Activated T-cell treated with anti-CD3 and anti-CD28 coated beads, Interleukin-2, amount 50 U/mL, for 72 hours (primary cell): ENCODE results near the gene MYLK. TPM values are rescaled to one million over a fixed set of nuclear protein-coding genes. Genes with fewer than 3 reads are reported as not detected.

Experiments used
- ATAC-seq, 2 donors: fragments of 150-1000 bp; cut with Tn5 transposase; replicated peaks in 1 of 2; 2 replicates each; pipeline ENCODE4 v1.10.0; 2021; ENCODE audit warnings: moderate library complexity in 2 of 2, mild to moderate bottlenecking in 1 of 2
- DNase-seq, 2 donors: peaks; one replicate each; pipeline ENCODE4 v3.0.0; 2021 to 2022; ENCODE audit warnings: mixed read lengths in 1 of 2
- H3K27ac Mint-ChIP-seq: one replicate; pipeline ENCODE4 v1.8.0; 2022; ENCODE audit warnings: mild to moderate bottlenecking, moderate library complexity, mixed read lengths
- H3K27me3 Mint-ChIP-seq: one replicate; pipeline ENCODE4 v1.8.0; 2022; ENCODE audit warnings: low read depth, mixed read lengths
- H3K36me3 Mint-ChIP-seq, 2 donors: one replicate each; pipeline ENCODE4 v1.8.0; 2022; ENCODE audit warnings: mixed read lengths in 2 of 2, mild to moderate bottlenecking in 1 of 2; ENCODE audit not compliant: insufficient read depth in 2 of 2
- H3K4me1 Mint-ChIP-seq: one replicate; pipeline ENCODE4 v1.8.0; 2022; ENCODE audit warnings: low read depth, mixed read lengths
- H3K4me3 Mint-ChIP-seq, 2 donors: one replicate each; pipeline ENCODE4 v1.8.0; 2022; ENCODE audit warnings: mild to moderate bottlenecking in 2 of 2, mixed read lengths in 2 of 2, moderate library complexity in 2 of 2
- H3K9me3 Mint-ChIP-seq, 2 donors: one replicate each; pipeline ENCODE4 v1.8.0; 2022; ENCODE audit warnings: mixed read lengths in 2 of 2
- total RNA-seq, 2 donors: library from RNA; stranded (reverse); gene quantifications; one replicate each; pipeline ENCODE4 v1.2.3, GENCODE V29; 2022

MYLK gene
- total RNA-seq, 2 donors from 2014 or later: not detected

DNA sequence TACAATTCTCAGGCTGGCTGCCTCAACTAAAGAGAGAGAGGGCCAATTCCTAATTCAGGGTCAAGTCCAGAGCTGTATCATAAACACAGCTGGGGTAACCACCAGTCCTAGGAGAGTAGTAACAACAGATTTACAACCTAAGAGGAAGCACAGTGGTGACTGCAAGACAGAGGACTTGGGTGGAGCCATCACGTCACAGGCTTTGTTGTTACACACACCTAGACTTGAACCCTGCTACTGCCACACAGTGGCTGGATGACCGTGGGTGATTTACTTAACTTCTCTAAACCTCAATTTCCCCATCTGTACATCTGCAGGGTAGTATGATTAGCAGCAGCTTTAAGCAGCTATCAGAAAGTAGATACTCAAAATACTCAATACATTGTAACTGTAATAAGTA is 78.6 kb downstream of the MYLK start:
- Mint-ChIP-seq H3K27ac (no peak overlapping the region), H3K36me3 (no peaks in the 10 kb centered on the region), H3K27me3 (no peaks in the 10 kb centered on the region), H3K4me1 (no peaks in the 10 kb centered on the region), H3K9me3 (no peaks in the 10 kb centered on the region), H3K4me3 (no peak overlapping the region)
- DNase-seq (no peak), ATAC-seq (no peak)

- no peaks in the 10 kb centered on the region for H3K36me3 Mint-ChIP-seq
- H3K4me3 Mint-ChIP-seq: no peak overlapping the region
- no peaks in the 10 kb centered on the region for H3K27me3 Mint-ChIP-seq
- H3K4me1 Mint-ChIP-seq: no peaks in the 10 kb centered on the region
- no peak overlapping the region for H3K27ac Mint-ChIP-seq
- ATAC-seq (no peak), DNase-seq (no peak)
- no peaks in the 10 kb centered on the region for H3K9me3 Mint-ChIP-seq
Measured at GRCh38 chr3:123805101-123805500, 79.0 kb downstream of the MYLK start.

- DNase-seq (no peak), ATAC-seq (no peak)
- H3K9me3 Mint-ChIP-seq: no peaks in the 10 kb centered on the region
- no peaks in the 10 kb centered on the region for H3K27me3 Mint-ChIP-seq
- H3K4me1 Mint-ChIP-seq: no peaks in the 10 kb centered on the region
- no peaks in the 10 kb centered on the region for H3K36me3 Mint-ChIP-seq
- H3K27ac Mint-ChIP-seq: no peak overlapping the region
- no peak overlapping the region for H3K4me3 Mint-ChIP-seq
Measured at GRCh38 chr3:123804676-123805075, 79.5 kb downstream of the MYLK start.

DNA sequence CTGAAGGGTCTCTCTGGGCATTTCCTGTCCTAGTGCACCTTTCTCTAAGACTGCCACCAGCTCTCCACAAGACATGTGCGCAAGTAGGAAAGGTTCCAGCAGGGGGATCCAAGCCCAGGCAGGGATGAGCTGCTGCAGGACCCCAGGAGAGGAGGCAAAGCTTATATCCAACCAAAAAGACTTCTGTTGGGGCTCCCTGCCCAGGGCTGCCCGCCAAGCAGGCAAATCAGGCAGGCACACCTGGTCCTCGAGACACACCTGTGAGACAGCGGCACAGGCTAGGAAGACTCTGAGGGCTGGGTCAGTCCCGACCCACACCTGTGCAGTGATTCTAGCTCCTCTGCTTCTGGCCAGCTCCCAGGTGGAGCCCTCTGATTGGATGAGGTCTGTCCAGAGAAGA is 80.6 kb downstream of the MYLK start:
- Mint-ChIP-seq H3K27me3 (no peaks in the 10 kb centered on the region), H3K36me3 (no peaks in the 10 kb centered on the region), H3K27ac (no peak overlapping the region), H3K4me1 (no peaks in the 10 kb centered on the region), H3K9me3 (no peaks in the 10 kb centered on the region), H3K4me3 (no peak overlapping the region)
- ATAC-seq: no peak
- DNase-seq: no peak

- H3K27ac Mint-ChIP-seq: no peak overlapping the region
- no peaks in the 10 kb centered on the region for H3K9me3 Mint-ChIP-seq
- H3K27me3 Mint-ChIP-seq: no peaks in the 10 kb centered on the region
- H3K4me1 Mint-ChIP-seq: no peaks in the 10 kb centered on the region
- H3K36me3 Mint-ChIP-seq: no peaks in the 10 kb centered on the region
- no peak overlapping the region for H3K4me3 Mint-ChIP-seq
- no peak for ATAC-seq
- DNase-seq: no peak
Measured at GRCh38 chr3:123802007-123802625, 82.0 kb downstream of the MYLK start.

DNA sequence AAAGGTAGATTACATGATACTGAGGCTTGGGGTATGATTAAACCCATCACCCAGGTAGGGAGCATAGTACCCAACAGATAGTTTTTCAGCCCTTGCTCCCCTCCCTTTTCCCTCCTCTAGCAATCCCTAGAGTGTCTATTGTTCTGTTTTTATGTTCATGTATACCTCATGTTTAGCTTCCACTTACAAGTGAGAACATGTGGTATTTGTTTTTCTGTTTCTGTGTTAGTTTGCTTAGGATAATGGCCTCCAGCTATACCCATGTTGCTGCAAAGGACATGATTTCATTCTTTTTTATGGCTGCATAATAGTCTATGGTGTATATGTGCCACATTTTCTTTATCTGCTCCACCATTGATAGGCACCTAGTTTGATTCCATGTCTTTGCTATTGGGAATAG is 82.7 kb downstream of the MYLK start:
- Mint-ChIP-seq H3K9me3 (no peaks in the 10 kb centered on the region), H3K4me1 (no peaks in the 10 kb centered on the region), H3K27me3 (no peaks in the 10 kb centered on the region), H3K27ac (no peak overlapping the region), H3K36me3 (no peaks in the 10 kb centered on the region), H3K4me3 (no peak overlapping the region)
- no peak for DNase-seq
- no peak for ATAC-seq

GRCh38 chr3:123800362-123800682 is 83.8 kb downstream of the MYLK start:
- no peaks in the 10 kb centered on the region for H3K9me3 Mint-ChIP-seq
- DNase-seq (no peak), ATAC-seq (no peak)
- no peak overlapping the region for H3K4me3 Mint-ChIP-seq
- no peak overlapping the region for H3K27ac Mint-ChIP-seq
- H3K4me1 Mint-ChIP-seq: no peaks in the 10 kb centered on the region
- H3K36me3 Mint-ChIP-seq: no peaks in the 10 kb centered on the region
- H3K27me3 Mint-ChIP-seq: no peaks in the 10 kb centered on the region

DNA sequence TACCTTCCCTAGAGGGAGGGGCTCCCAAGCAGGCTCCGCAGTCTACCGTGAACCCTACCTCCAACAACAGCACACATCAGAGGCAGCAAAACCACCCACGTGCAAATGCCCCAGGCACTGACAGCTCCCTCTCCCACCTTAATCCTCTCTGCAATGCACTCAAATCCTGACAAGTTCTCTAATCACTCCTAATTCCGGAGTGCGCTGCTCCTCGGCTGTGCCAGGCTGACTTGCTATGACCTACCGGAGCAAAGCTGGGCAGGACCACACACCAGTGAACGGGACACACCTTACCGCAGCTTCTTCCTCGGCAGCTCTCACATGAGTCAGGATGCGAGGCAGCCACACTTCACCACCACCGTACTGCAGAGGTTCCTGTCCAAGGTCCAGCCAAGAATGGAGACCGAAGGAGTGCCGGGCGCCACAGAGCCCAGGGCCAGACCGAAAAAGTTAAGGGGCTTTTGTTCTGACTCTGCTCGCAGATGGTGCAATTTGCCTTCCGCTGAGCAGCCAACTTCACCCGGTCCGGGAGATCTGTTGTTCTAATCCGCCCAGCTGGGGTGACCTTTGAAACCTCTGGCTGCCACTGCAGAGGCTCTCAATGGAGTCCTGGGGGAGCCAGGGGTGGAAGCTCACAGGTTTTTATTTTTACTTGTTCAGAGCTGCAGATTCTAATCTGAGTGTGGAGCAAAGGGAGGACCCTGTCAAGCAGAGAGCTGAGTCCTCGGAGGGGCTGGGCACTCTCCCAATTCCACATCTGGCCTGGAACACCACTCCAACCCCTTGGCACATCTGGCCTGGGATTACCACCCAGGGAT is 84.4 kb downstream of the MYLK start:
- H3K4me1 Mint-ChIP-seq: no peaks in the 10 kb centered on the region
- H3K4me3 Mint-ChIP-seq: no peak overlapping the region
- ATAC-seq (no peak), DNase-seq (no peak)
- no peaks in the 10 kb centered on the region for H3K27me3 Mint-ChIP-seq
- H3K27ac Mint-ChIP-seq: no peak overlapping the region
- H3K36me3 Mint-ChIP-seq: no peaks in the 10 kb centered on the region
- no peaks in the 10 kb centered on the region for H3K9me3 Mint-ChIP-seq

- Mint-ChIP-seq H3K27me3 (no peaks in the 10 kb centered on the region), H3K9me3 (no peaks in the 10 kb centered on the region), H3K4me1 (no peaks in the 10 kb centered on the region), H3K36me3 (no peaks in the 10 kb centered on the region), H3K27ac (no peak overlapping the region), H3K4me3 (no peak overlapping the region)
- no peak for DNase-seq
- ATAC-seq: no peak
Measured at GRCh38 chr3:123798550-123798949, 85.6 kb downstream of the MYLK start.

DNA sequence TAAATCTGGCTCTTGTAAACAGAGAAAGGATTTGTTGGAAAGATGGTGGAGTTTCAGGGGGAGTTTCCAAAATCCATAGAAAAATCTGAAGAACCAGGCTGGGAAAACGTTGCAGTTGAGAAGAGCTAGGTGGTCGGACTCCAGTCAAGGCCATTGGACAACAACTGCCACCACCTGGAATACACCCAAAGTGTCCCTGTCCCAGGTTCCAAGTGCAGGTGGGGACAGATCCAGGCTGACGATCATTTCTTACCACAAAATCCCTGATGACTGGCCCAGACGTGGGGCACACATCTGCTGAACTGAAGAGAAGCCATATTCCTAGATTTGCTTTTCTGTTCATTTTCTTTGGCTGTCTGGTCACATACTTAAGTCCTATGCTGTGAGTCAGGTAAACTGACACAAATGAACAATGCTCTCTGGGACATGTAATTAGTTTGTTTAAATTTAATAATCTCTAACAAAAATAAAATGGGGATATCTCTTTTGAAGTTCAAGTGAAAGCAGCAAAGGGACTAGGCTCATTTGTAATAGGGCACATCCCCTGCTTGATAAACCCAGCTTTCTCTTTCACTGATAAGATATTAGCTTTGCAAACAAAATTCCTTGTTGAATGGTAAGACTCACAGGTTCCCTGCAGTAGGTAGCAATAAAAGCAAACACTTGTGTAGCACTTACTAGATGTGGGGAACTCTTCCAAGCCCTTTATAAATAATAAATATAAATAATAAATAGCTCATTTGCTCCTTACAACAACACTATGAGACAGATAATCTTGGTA is 88.5 kb downstream of the MYLK start:
- H3K4me1 Mint-ChIP-seq: no peaks in the 10 kb centered on the region
- no peaks in the 10 kb centered on the region for H3K36me3 Mint-ChIP-seq
- DNase-seq: no peak
- H3K27ac Mint-ChIP-seq: no peak overlapping the region
- no peaks in the 10 kb centered on the region for H3K9me3 Mint-ChIP-seq
- H3K27me3 Mint-ChIP-seq: no peaks in the 10 kb centered on the region
- no peak for ATAC-seq
- H3K4me3 Mint-ChIP-seq: no peak overlapping the region

DNA sequence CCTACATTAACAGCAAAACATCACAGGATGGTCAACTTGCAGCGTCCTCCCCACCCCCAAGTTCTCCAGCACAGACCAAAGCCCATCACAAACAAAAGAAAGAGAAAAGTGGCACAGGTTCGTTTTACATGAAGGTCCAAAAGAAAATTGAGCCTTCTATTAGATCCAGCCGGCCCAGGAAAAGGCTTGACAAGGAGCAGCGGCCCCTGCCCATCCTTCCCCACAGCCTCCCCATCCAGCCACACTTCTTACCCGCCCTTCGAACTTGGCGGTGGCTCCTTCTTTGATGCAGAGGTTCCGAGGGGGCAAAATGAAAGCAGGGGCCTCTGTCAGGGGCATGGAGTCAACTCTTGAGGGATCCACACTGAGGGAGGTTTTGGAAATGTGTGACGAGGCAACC is 90.7 kb downstream of the MYLK start:
- DNase-seq (no peak), ATAC-seq (no peak)
- H3K4me1 Mint-ChIP-seq: no peaks in the 10 kb centered on the region
- no peaks in the 10 kb centered on the region for H3K9me3 Mint-ChIP-seq
- no peak overlapping the region for H3K27ac Mint-ChIP-seq
- no peak overlapping the region for H3K4me3 Mint-ChIP-seq
- H3K27me3 Mint-ChIP-seq: no peaks in the 10 kb centered on the region
- H3K36me3 Mint-ChIP-seq: no peaks in the 10 kb centered on the region

DNA sequence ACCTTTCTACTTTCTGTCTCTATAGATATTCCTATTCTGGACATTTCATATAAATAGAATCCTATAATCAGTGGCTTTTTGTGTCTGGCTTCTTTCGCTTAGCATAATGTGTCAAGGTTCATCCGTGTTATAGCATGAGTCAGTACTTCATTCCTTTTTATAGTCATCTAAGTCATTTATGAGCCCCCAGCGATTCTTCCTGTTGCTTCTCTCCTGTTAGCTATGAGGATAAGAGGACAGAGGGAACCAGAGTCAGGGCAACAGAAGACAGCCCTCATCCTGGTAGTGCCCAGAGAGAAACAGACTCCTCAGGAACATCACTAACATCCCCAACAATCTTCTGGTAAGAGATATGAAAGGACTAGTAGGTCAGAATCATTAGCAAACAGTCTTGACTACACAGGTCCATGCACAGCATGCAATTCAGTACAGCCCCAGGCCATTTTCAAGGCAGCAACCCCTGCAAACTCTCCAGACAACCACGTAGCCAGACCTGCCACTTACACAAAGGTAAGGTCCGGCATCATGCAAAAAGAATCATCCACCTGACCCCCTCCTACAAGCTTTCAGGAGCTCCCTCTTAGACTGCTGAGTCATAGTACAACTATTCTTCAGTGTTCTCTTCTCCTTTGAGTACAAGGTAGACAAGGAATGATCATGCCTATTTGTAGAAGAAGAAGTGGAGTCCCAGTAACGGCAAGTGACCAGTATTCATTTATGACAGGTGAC is 91.5 kb downstream of the MYLK start:
- DNase-seq (no peak), ATAC-seq (no peak)
- no peak overlapping the region for H3K4me3 Mint-ChIP-seq
- H3K27me3 Mint-ChIP-seq: no peaks in the 10 kb centered on the region
- H3K9me3 Mint-ChIP-seq: no peaks in the 10 kb centered on the region
- no peak overlapping the region for H3K27ac Mint-ChIP-seq
- H3K36me3 Mint-ChIP-seq: no peaks in the 10 kb centered on the region
- no peaks in the 10 kb centered on the region for H3K4me1 Mint-ChIP-seq

GRCh38 chr3:123791898-123792297 is 92.2 kb downstream of the MYLK start:
- Mint-ChIP-seq H3K27me3 (no peaks in the 10 kb centered on the region), H3K27ac (no peak overlapping the region), H3K36me3 (no peaks in the 10 kb centered on the region), H3K4me1 (no peaks in the 10 kb centered on the region), H3K9me3 (no peaks in the 10 kb centered on the region), H3K4me3 (no peak overlapping the region)
- ATAC-seq (no peak), DNase-seq (no peak)
